Keratinocyte (primary cell): Measurements from ENCODE around the gene ANTXRL.

Experiments used
- EZH2 ChIP-seq: IDR thresholded peaks from one replicate; pipeline ENCODE4 v1.6.1; 2012; ENCODE audit warnings: inconsistent platforms, mild to moderate bottlenecking, low read length, moderate library complexity
- TF ChIP-seq, protein P1 (sequence below), 3 experiments: IDR thresholded peaks in 1 of 3; conservative IDR thresholded peaks in 1 of 3; optimal IDR thresholded peaks in 1 of 3; 2 replicates in 2 of 3; 3 replicates in 1 of 3; pipeline versions ENCODE3 to v1.5.1; 2011; ENCODE audit warnings: low read length in 3 of 3, mild to moderate bottlenecking in 3 of 3, moderate library complexity in 2 of 3, control low read depth in 1 of 3, inconsistent platforms in 1 of 3; ENCODE audit not compliant: insufficient read depth in 2 of 3; ENCODE audit errors: extremely low read depth in 1 of 3

DNA sequence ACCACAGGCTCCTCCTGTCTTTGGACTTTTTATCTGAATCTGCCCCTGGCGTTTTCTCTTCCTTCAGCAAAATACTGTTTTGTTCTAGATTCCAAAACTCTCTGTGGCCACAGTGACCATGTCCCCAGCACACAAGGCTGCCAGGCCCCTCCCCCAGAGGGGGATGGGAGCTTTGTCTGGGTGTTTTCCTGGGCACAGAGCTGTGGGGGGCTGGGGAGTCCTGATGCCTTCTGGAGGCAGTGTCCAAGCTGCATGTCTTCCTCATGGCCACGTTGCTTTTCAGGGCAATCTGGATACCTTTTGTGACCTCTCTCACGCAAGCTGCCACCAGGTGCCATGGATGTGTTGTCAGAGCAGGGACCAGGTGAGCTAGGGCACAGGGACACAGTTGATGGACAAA is 26.2 kb downstream of the ANTXRL start:
- TF ChIP-seq, protein P1, sequence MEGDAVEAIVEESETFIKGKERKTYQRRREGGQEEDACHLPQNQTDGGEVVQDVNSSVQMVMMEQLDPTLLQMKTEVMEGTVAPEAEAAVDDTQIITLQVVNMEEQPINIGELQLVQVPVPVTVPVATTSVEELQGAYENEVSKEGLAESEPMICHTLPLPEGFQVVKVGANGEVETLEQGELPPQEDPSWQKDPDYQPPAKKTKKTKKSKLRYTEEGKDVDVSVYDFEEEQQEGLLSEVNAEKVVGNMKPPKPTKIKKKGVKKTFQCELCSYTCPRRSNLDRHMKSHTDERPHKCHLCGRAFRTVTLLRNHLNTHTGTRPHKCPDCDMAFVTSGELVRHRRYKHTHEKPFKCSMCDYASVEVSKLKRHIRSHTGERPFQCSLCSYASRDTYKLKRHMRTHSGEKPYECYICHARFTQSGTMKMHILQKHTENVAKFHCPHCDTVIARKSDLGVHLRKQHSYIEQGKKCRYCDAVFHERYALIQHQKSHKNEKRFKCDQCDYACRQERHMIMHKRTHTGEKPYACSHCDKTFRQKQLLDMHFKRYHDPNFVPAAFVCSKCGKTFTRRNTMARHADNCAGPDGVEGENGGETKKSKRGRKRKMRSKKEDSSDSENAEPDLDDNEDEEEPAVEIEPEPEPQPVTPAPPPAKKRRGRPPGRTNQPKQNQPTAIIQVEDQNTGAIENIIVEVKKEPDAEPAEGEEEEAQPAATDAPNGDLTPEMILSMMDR (optimal IDR thresholded peaks at IDR 0.05 in 1 of 3, IDR thresholded peaks at IDR 0.05 in 1 of 3, conservative IDR thresholded peaks at IDR 0.05 in 1 of 3; ENCODE audit: extremely low read depth in 1 of 3, insufficient read depth in 2 of 3, low read length in 3 of 3) = no peak
- no peak for TF ChIP-seq EZH2
